Measurements from ENCODE around the gene PRR22. TPM values are rescaled to one million over a fixed set of nuclear protein-coding genes. Genes with fewer than 3 reads are reported as not detected.
A peak's percentile ranks its signal among the peaks of the same experiment; 100 is the strongest.

The PRR22 gene
- total and polyA plus RNA-seq, 4 donors = 0.20 to 4.1 (median 3.3) TPM

DNA sequence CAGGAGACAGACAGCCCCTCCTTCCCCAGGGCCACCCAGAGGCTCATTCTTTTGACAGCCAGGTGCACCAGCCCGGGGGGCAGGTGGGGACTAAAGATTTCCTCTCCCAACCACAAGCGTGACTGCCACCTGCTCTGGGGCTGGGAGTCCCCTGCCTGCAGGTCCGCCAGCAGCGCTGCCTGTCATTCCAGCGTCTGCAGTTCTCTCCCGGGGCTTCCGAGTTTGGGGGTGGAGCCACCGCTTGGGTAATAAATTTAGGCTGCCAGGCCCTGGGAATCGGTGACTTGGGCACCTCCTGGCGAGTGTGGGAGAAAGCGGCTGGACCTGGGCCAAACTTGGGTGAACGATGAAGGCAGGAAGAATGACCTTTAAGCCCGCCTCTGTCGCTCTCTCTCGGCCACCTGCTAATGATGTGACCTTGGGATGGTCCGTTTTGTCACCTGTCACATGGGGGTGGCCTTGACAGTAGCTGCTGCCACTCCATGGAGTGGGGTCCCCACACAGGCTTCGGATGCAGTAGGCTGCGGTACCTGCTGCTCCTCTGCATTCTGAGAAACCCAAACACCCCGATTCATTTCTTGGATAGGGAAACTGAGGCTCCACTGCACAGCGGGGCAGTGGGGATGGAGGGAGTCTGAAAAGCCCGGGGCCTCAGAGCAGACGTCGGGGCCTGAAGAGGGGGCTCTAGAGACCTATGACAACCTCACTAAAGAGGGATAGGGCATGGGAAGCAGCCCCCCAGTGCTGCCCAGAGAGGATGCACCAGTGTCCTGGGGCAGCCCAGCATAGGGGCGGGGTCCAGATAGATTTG, 42.2 kb upstream of the PRR22 start:
- H3K27me3 ChIP-seq (ENCODE audit: control insufficient read depth, insufficient read depth, low read length) = peaks cover 2% of the 10 kb centered on the region
- WGBS (ENCODE audit: insufficient coverage) = 18% methylated on average over 23 of the region's 24 CpGs
- H3K36me3 ChIP-seq (ENCODE audit: control insufficient read depth, insufficient read depth, low read length) = peaks cover 2% of the 10 kb centered on the region
- no peak overlapping the region for H3K4me3 ChIP-seq (ENCODE audit: low read depth, low read length)
- H3K9me3 ChIP-seq (ENCODE audit: control insufficient read depth, insufficient read depth, low read length) = no peaks in the 10 kb centered on the region
- no peak overlapping the region for H3K27ac ChIP-seq (ENCODE audit: low read depth, low read length)
- peaks cover 45% of the 10 kb centered on the region for H3K4me1 ChIP-seq (ENCODE audit: control insufficient read depth, insufficient read depth, low read length)
- peak in 2 of 6 donors; percentile 42 to 78 for DNase-seq (ENCODE audit: low read depth in 4 of 6, low spot score in 6 of 6)

DNA sequence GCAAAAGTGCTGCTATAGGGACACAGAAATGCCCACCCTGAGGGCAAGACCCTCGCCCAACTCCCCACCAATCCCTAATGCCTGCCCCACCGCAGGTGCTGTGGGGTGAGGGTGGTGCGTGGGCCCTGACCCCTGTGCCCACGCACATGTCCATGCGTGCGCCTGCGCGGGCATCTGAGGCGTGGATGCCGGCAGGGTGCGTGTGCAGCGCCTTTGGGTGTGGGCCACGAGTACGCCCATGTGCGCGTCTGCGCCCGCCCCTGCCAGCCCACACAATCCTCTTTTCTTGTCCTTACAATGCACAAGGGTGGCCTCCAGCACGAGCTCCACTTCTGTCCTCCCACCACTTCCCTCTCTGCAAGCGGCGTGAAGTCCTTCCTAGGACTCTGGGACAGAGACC, 40.6 kb upstream of the PRR22 start:
- no peak overlapping the region for H3K27ac ChIP-seq (ENCODE audit: low read depth, low read length)
- no peaks in the 10 kb centered on the region for H3K9me3 ChIP-seq (ENCODE audit: control insufficient read depth, insufficient read depth, low read length)
- DNase-seq (ENCODE audit: low read depth in 4 of 6, low spot score in 6 of 6) = no peak
- peaks cover 2% of the 10 kb centered on the region for H3K36me3 ChIP-seq (ENCODE audit: control insufficient read depth, insufficient read depth, low read length)
- H3K27me3 ChIP-seq (ENCODE audit: control insufficient read depth, insufficient read depth, low read length) = peaks cover 2% of the 10 kb centered on the region
- H3K4me1 ChIP-seq (ENCODE audit: control insufficient read depth, insufficient read depth, low read length) = peaks cover 45% of the 10 kb centered on the region
- H3K4me3 ChIP-seq (ENCODE audit: low read depth, low read length) = no peak overlapping the region
- WGBS (ENCODE audit: insufficient coverage) = 93% methylated on average over 21 of the region's 21 CpGs

DNA sequence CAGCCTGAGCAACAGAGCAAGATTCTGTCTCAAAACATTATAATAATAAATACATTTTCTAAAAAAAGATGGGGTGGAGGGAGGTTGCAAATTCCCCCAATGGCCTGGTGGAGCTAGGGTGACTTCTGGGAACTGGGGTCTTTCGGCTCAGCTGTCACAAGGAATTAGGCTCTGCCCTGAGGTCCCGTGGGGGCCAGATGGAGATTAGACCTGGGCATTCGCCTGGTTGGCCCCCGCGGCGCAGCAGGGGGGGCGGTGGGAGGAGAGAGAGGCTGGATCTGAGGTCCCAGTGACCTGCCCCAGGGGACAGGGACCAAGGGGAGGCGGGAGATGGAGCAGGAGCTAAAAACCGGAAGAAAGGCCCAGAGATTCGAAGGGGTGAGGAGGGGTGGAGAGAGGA, 40.2 kb upstream of the PRR22 start:
- WGBS (ENCODE audit: insufficient coverage) = 85% methylated on average over 8 of the region's 10 CpGs
- Histone ChIP-seq H3K4me1 (ENCODE audit: control insufficient read depth, insufficient read depth, low read length) (peaks cover 43% of the 10 kb centered on the region), H3K9me3 (ENCODE audit: control insufficient read depth, insufficient read depth, low read length) (no peaks in the 10 kb centered on the region), H3K27me3 (ENCODE audit: control insufficient read depth, insufficient read depth, low read length) (peaks cover 2% of the 10 kb centered on the region), H3K36me3 (ENCODE audit: control insufficient read depth, insufficient read depth, low read length) (peaks cover 2% of the 10 kb centered on the region), H3K4me3 (ENCODE audit: low read depth, low read length) (no peak overlapping the region), H3K27ac (ENCODE audit: low read depth, low read length) (no peak overlapping the region)
- DNase-seq (ENCODE audit: low read depth in 4 of 6, low spot score in 6 of 6) = no peak

DNA sequence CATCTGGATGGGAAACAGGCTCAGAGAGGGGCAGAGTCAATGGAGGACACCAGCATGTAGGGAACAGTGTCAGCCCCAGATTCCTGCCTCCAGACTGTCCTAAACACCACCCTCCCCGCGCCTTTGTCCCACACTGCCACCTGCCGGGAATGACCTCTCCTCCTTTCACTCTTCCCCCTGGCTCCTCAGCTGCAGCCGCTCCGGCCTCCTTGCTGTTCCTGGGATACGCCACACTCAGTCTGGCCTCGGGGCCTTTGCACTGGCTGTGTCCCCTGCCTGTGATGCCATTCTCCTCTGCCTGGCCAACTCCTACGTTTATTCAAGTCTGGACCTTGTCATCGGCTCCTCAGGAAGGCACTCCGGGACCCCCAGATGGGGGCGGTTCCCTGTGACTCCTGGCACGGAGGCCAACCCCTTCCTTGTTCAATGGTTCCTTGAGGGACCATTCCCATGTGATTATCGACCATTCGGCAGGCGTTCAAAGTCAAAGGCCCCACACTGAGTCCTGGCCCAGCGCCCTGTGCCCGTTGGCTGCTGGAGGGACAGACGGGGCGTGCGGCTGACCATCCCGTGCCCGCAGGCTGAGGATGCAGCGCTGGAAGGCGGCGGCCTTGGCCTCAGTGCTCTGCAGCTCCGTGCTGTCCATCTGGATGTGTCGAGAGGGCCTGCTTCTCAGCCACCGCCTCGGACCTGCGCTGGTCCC, 39.2 kb upstream of the PRR22 start:
- Histone ChIP-seq H3K4me1 (ENCODE audit: control insufficient read depth, insufficient read depth, low read length) (peaks cover 33% of the 10 kb centered on the region), H3K27ac (ENCODE audit: low read depth, low read length) (no peak overlapping the region), H3K36me3 (ENCODE audit: control insufficient read depth, insufficient read depth, low read length) (peaks cover 2% of the 10 kb centered on the region), H3K9me3 (ENCODE audit: control insufficient read depth, insufficient read depth, low read length) (no peaks in the 10 kb centered on the region), H3K4me3 (ENCODE audit: low read depth, low read length) (no peak overlapping the region), H3K27me3 (ENCODE audit: control insufficient read depth, insufficient read depth, low read length) (no peaks in the 10 kb centered on the region)
- WGBS (ENCODE audit: insufficient coverage) = 82% methylated on average over 30 of the region's 30 CpGs
- DNase-seq (ENCODE audit: low read depth in 4 of 6, low spot score in 6 of 6) = no peak

DNA sequence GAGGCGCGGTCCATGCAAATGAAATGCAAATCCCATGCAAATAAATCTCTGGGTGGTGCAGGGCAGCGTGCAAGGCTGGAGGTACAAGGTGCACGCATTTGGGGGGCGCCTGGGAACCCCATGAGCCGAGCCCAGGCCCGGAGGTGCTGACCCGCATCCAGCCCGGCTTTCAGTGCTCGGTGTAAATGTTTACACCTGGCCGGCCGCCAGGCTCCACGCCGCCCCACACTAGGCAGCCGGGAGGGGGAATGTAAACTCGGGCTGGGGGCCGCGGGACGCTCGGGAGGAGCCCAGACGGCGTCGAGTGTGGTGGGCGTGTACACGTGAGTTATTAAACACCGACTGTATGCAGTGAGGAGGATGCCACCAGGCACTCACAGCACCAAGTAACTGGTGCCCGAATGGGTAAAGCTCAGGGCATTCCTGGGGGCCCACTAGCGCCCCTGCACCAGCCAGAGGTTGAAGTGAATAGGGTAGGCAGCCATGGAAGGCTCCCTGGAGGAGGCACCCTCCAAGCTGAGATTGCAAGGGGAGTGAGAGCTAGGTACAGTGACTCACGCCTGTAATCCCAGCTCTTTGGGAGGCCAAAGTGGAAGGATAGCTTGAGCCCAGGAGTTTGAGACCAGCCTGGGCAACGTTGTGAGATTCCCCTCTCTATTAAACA, 37.8 kb upstream of the PRR22 start:
- 41% methylated on average over 27 of the region's 30 CpGs for WGBS (ENCODE audit: insufficient coverage)
- Histone ChIP-seq H3K36me3 (ENCODE audit: control insufficient read depth, insufficient read depth, low read length) (peaks cover 2% of the 10 kb centered on the region), H3K27me3 (ENCODE audit: control insufficient read depth, insufficient read depth, low read length) (no peaks in the 10 kb centered on the region), H3K4me1 (ENCODE audit: control insufficient read depth, insufficient read depth, low read length) (peaks cover 24% of the 10 kb centered on the region), H3K9me3 (ENCODE audit: control insufficient read depth, insufficient read depth, low read length) (no peaks in the 10 kb centered on the region), H3K27ac (ENCODE audit: low read depth, low read length) (no peak overlapping the region), H3K4me3 (ENCODE audit: low read depth, low read length) (no peak overlapping the region)
- no peak for DNase-seq (ENCODE audit: low read depth in 4 of 6, low spot score in 6 of 6)

DNA sequence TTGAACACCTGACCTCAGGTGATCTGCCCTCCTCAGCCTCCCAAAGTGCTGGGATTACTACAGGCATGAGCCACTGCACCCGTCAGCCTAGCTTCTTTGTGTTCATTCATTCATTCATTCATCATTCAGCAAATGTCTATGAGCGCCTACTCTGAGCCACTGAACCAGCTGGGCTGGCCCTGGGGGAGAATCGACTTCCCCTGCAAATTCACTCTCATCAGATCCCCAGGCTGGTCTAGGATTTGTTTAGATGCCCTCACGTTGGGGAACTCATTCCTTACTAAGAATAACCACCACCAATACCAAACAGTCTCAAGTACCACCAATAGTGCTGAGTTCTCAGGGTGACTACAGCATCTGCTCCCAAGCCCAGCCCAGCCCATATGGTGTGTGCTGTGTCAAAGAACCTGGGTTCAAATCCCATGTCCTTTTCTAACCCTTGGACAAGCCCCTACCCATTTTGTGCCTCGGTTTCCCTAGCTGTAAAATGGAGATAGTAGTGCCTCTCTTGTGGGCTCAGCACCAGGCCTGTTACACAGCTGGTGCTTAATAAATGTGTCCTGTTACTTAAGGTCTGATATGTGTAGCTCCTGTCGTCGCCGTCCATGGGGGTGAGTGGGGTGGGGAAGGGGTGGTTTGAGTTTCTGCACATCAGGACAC, 37.1 kb upstream of the PRR22 start:
- Histone ChIP-seq H3K27ac (ENCODE audit: low read depth, low read length) (no peak overlapping the region), H3K27me3 (ENCODE audit: control insufficient read depth, insufficient read depth, low read length) (no peaks in the 10 kb centered on the region), H3K4me1 (ENCODE audit: control insufficient read depth, insufficient read depth, low read length) (peaks cover 17% of the 10 kb centered on the region), H3K4me3 (ENCODE audit: low read depth, low read length) (no peak overlapping the region), H3K9me3 (ENCODE audit: control insufficient read depth, insufficient read depth, low read length) (no peaks in the 10 kb centered on the region), H3K36me3 (ENCODE audit: control insufficient read depth, insufficient read depth, low read length) (peaks cover 2% of the 10 kb centered on the region)
- WGBS (ENCODE audit: insufficient coverage) = 60% methylated on average over 7 of the region's 8 CpGs
- no peak for DNase-seq (ENCODE audit: low read depth in 4 of 6, low spot score in 6 of 6)

DNA sequence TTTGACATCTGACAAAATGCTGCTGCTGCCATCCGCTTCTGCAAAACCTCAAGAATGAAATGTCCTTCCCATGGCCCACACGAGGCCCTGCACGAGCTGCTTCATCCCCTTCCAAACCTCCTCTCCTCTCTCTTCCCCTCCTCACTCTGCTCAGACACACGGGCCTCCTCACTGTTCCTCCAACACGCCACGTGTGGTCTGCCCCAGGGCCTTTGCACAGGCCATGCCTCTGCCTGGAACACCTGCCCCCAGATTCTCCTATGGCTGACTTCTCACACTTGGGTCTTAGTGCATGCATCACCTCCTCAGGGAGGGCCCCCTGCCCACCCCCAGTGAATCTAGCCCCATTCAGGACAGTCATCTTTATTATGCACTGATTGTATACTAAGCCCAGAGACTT, 36.2 kb upstream of the PRR22 start:
- Histone ChIP-seq H3K27ac (ENCODE audit: low read depth, low read length) (no peak overlapping the region), H3K27me3 (ENCODE audit: control insufficient read depth, insufficient read depth, low read length) (no peaks in the 10 kb centered on the region), H3K4me3 (ENCODE audit: low read depth, low read length) (no peak overlapping the region), H3K9me3 (ENCODE audit: control insufficient read depth, insufficient read depth, low read length) (no peaks in the 10 kb centered on the region), H3K36me3 (ENCODE audit: control insufficient read depth, insufficient read depth, low read length) (peaks cover 2% of the 10 kb centered on the region), H3K4me1 (ENCODE audit: control insufficient read depth, insufficient read depth, low read length) (peaks cover 10% of the 10 kb centered on the region)
- DNase-seq (ENCODE audit: low read depth in 4 of 6, low spot score in 6 of 6) = no peak
- 76% methylated on average over 5 of the region's 6 CpGs for WGBS (ENCODE audit: insufficient coverage)

DNA sequence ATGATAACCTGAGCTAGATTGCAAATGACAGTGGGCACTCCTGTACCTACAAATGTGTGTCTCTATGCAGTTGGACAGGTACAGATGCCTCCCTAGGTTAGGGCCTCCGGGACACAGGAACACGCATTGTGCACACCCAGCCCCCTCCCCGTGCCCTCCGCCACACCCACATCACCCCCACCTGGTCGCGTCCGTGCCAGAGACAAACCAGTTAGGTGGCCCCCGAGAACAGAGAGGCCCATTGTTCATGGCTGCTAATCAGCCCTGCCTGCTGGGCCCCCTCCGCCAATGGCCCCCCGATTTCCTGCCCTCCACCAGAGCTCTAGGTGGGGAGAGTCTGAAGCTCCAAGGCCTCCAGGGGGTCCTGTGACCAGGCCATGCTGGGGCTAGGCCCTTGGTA, 34.0 kb upstream of the PRR22 start:
- Histone ChIP-seq H3K27ac (ENCODE audit: low read depth, low read length) (no peak overlapping the region), H3K4me1 (ENCODE audit: control insufficient read depth, insufficient read depth, low read length) (peaks cover 5% of the 10 kb centered on the region), H3K9me3 (ENCODE audit: control insufficient read depth, insufficient read depth, low read length) (no peaks in the 10 kb centered on the region), H3K4me3 (ENCODE audit: low read depth, low read length) (no peak overlapping the region), H3K36me3 (ENCODE audit: control insufficient read depth, insufficient read depth, low read length) (no peaks in the 10 kb centered on the region), H3K27me3 (ENCODE audit: control insufficient read depth, insufficient read depth, low read length) (no peaks in the 10 kb centered on the region)
- WGBS (ENCODE audit: insufficient coverage) = 73% methylated on average over 10 of the region's 10 CpGs
- no peak for DNase-seq (ENCODE audit: low read depth in 4 of 6, low spot score in 6 of 6)

DNA sequence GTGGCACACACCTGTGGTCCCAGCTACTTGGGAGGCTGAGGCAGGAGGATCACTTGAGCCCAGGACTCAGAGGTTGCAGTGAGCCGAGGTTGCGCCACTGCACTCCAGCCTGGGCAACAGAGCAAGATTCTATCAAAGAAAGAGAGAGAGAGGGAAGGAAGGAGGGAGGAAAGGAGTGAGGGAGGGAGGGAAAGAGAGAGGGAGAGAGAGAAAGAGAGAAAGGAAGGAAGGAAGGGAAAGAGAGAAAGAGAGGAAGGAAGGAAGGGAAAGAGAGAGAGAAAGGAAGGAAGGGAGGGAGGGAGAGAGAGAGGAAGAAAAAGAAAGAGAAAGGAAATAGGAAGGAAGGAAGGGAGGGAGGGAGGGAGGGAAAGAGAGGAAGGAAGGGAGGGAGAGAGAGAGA, 32.7 kb upstream of the PRR22 start:
- 100% methylated on average over 2 of the region's 2 CpGs for WGBS (ENCODE audit: insufficient coverage)
- Histone ChIP-seq H3K36me3 (ENCODE audit: control insufficient read depth, insufficient read depth, low read length) (no peaks in the 10 kb centered on the region), H3K27ac (ENCODE audit: low read depth, low read length) (no peak overlapping the region), H3K4me3 (ENCODE audit: low read depth, low read length) (no peak overlapping the region), H3K9me3 (ENCODE audit: control insufficient read depth, insufficient read depth, low read length) (no peaks in the 10 kb centered on the region), H3K4me1 (ENCODE audit: control insufficient read depth, insufficient read depth, low read length) (peaks cover 2% of the 10 kb centered on the region), H3K27me3 (ENCODE audit: control insufficient read depth, insufficient read depth, low read length) (no peaks in the 10 kb centered on the region)
- no peak for DNase-seq (ENCODE audit: low read depth in 4 of 6, low spot score in 6 of 6)

Data from spinal cord (tissue), 10 donors.